Adrenal gland (tissue), 5 donors: ENCODE results near the gene IL17A.

Experiments used
- POLR2A ChIP-seq, 2 donors: fragments of 450-650 bp; IDR thresholded peaks; one replicate each; pipeline ENCODE4 v1.6.1; 2017; ENCODE audit warnings: antibody characterized with exemption in 2 of 2, mild to moderate bottlenecking in 2 of 2, moderate library complexity in 1 of 2
- TF ChIP-seq, protein P1 (sequence below), 6 experiments: fragments of 450-650 bp in 4 of 6; fragments of 200-600 bp in 2 of 6; sonication (generic) in 1 of 6; IDR thresholded peaks; 1 replicate in 5 of 6; 2 replicates in 1 of 6; pipeline versions ENCODE4 v1.5.1 to v1.8.0; 2016 to 2021; ENCODE audit warnings: antibody characterized with exemption in 6 of 6, mild to moderate bottlenecking in 2 of 6, moderate library complexity in 1 of 6
- donor health status: DM: no; HTN: no; CAD: no.

GRCh38 chr6:52149949-52150348 lies 36.2 kb upstream of the IL17A start:
- TF ChIP-seq, protein P1, sequence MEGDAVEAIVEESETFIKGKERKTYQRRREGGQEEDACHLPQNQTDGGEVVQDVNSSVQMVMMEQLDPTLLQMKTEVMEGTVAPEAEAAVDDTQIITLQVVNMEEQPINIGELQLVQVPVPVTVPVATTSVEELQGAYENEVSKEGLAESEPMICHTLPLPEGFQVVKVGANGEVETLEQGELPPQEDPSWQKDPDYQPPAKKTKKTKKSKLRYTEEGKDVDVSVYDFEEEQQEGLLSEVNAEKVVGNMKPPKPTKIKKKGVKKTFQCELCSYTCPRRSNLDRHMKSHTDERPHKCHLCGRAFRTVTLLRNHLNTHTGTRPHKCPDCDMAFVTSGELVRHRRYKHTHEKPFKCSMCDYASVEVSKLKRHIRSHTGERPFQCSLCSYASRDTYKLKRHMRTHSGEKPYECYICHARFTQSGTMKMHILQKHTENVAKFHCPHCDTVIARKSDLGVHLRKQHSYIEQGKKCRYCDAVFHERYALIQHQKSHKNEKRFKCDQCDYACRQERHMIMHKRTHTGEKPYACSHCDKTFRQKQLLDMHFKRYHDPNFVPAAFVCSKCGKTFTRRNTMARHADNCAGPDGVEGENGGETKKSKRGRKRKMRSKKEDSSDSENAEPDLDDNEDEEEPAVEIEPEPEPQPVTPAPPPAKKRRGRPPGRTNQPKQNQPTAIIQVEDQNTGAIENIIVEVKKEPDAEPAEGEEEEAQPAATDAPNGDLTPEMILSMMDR (IDR thresholded peaks at IDR 0.05) = no peak
- TF ChIP-seq POLR2A (IDR thresholded peaks at IDR 0.05) = no peak
